Endometrial microvascular endothelial cells (primary cell): Measurements from ENCODE around the gene TMBIM1. TPM values are rescaled to one million over a fixed set of nuclear protein-coding genes. Genes with fewer than 3 reads are reported as not detected.

Experiments used
- in situ Hi-C: cut with HindIII; loops from 2 replicates; pipeline ENCODE4 v1.10.0; 2017; ENCODE audit warnings: low sequenced_read_pairs, low pct_unique_long_range_greater_than_20kb; ENCODE audit errors: inconsistent ontology term
- total RNA-seq: library from RNA; depleted of rRNA; stranded (reverse); fragments of >200 nt; gene quantifications from one replicate; pipeline ENCODE4 v1.2.3, GENCODE V29; 2015; ENCODE audit errors: inconsistent ontology term

Gene TMBIM1
- total RNA-seq, 1 donor from 2014 or later = 106 TPM

- in situ Hi-C loops = no loop called here
Observed at GRCh38 chr2:218238887-218239286, 53.4 kb downstream of the TMBIM1 start.

GRCh38 chr2:218236829-218237228, 55.5 kb downstream of the TMBIM1 start:
- in situ Hi-C loops = no loop called here

- in situ Hi-C loops = no loop called here
Observed at GRCh38 chr2:218235017-218235416, 57.3 kb downstream of the TMBIM1 start.

GRCh38 chr2:218234521-218234920, 57.8 kb downstream of the TMBIM1 start:
- in situ Hi-C loops = no loop called here

GRCh38 chr2:218233543-218233942, 58.8 kb downstream of the TMBIM1 start:
- in situ Hi-C loops = no loop called here

- in situ Hi-C loops = no loop called here
Observed at GRCh38 chr2:218230882-218231281, 61.4 kb downstream of the TMBIM1 start.

- in situ Hi-C loops = no loop called here
Observed at GRCh38 chr2:218229851-218230250, 62.5 kb downstream of the TMBIM1 start.

GRCh38 chr2:218229239-218229638, 63.1 kb downstream of the TMBIM1 start:
- in situ Hi-C loops = no loop called here

GRCh38 chr2:218228366-218229090, 63.8 kb downstream of the TMBIM1 start:
- in situ Hi-C loops = no loop called here

GRCh38 chr2:218226903-218227302, 65.4 kb downstream of the TMBIM1 start:
- in situ Hi-C loops = no loop called here

Other genes with a start within 250 kb of the TMBIM1 start
- not detected for gene RUFY4, start 223.2 kb downstream of the TMBIM1 start, total RNA-seq
- not detected for gene CXCR2, start 166.5 kb downstream of the TMBIM1 start, total RNA-seq
- not detected for gene CXCR1, start 125.5 kb downstream of the TMBIM1 start, total RNA-seq
- 558 TPM for gene ARPC2, start 75.3 kb downstream of the TMBIM1 start, total RNA-seq
- not detected for gene GPBAR1, start 31.5 kb downstream of the TMBIM1 start, total RNA-seq
- 117 TPM for gene AAMP, start 22.4 kb downstream of the TMBIM1 start, total RNA-seq
- gene PNKD, start 22.0 kb downstream of the TMBIM1 start, total RNA-seq = 46.5 TPM
- not detected for gene CATIP, start 64.4 kb upstream of the TMBIM1 start, total RNA-seq
- gene SLC11A1, start 89.8 kb upstream of the TMBIM1 start, total RNA-seq = not detected
- 76.4 TPM for gene CTDSP1, start 107.4 kb upstream of the TMBIM1 start, total RNA-seq
- not detected for gene VIL1, start 126.6 kb upstream of the TMBIM1 start, total RNA-seq